Panc1 (cell line): ENCODE results near the gene WTAP. TPM values are rescaled to one million over a fixed set of nuclear protein-coding genes. Genes with fewer than 3 reads are reported as not detected.
"Not testable (repeated sequence)": the region's sequence is repeated elsewhere in the genome, so short reads cannot be mapped to it uniquely, and the experiment has no call there.

Experiments
- ATAC-seq: fragments of 200-7000 bp; cut with Tn5 transposase; 2 replicates; pipeline ENCODE4 v1.9.1; 2020; ENCODE audit warnings: mild to moderate bottlenecking, moderate library complexity
- BruUV-seq: library from RNA; stranded (reverse); fragments of 400-500 nt; replicated peaks from 2 replicates; lab custom pipeline; 2021; lab: Mats Ljungman, UMichigan
- CTCF ChIA-PET: fragments of 300-600 bp; sonication (Branson Sonifier 250); formaldehyde crosslinking; loops from one replicate; lab custom pipeline; 2022; ENCODE audit warnings: antibody characterized with exemption; lab: Charles Lee
- POLR2A ChIA-PET: fragments of 300-600 bp; sonication (Branson Sonifier 250); formaldehyde crosslinking; loops from one replicate; lab custom pipeline; 2022; ENCODE audit warnings: antibody characterized with exemption; lab: Charles Lee
- DNase-seq: peaks from one replicate; pipeline ENCODE4 v3.0.0-alpha.2; 2010; ENCODE audit warnings: low read depth, low spot score
- H3K27ac ChIP-seq: 2 replicates; pipeline ENCODE4 v1.5.1; 2011; ENCODE audit warnings: mild to moderate bottlenecking, low read length, inconsistent platforms
- H3K27me3 ChIP-seq: fragments of 200-500 bp; sonication (Bioruptor generic); 2 replicates; pipeline ENCODE4 v1.6.0; 2014; ENCODE audit warnings: low read length, inconsistent platforms; ENCODE audit not compliant: control insufficient read depth, insufficient read depth
- H3K36me3 ChIP-seq: fragments of 200-500 bp; sonication (Bioruptor generic); 2 replicates; pipeline ENCODE4 v1.5.1; 2014; ENCODE audit warnings: inconsistent platforms, mild to moderate bottlenecking, low read length, moderate library complexity; ENCODE audit not compliant: control insufficient read depth, insufficient read depth
- H3K4me1 ChIP-seq: 2 replicates; pipeline ENCODE4 v1.5.1; 2011; ENCODE audit warnings: inconsistent platforms, mild to moderate bottlenecking, low read length, moderate library complexity; ENCODE audit not compliant: control insufficient read depth, insufficient read depth
- H3K4me3 ChIP-seq, 2 experiments: 2 replicates each; pipeline ENCODE4 v1.5.1; 2011 to 2012; ENCODE audit warnings: low read depth in 2 of 2, low read length in 2 of 2, mild to moderate bottlenecking in 2 of 2, inconsistent platforms in 1 of 2, moderate library complexity in 1 of 2
- H3K9me3 ChIP-seq: fragments of 200-500 bp; sonication (Bioruptor generic); 2 replicates; pipeline ENCODE4 v1.5.1; 2014; ENCODE audit warnings: low read depth, mild to moderate bottlenecking, inconsistent platforms, low read length, moderate library complexity; ENCODE audit not compliant: control insufficient read depth, insufficient read depth
- POLR2AphosphoS5 ChIP-seq: IDR thresholded peaks from 2 replicates; pipeline ENCODE4 v1.6.1; 2012; ENCODE audit warnings: mild to moderate bottlenecking, low read depth, low read length, moderate library complexity
- SIN3A ChIP-seq: IDR thresholded peaks from 2 replicates; pipeline ENCODE4 v1.6.1; 2012; ENCODE audit warnings: low read depth, mild to moderate bottlenecking, low read length, moderate library complexity, borderline replicate concordance; ENCODE audit not compliant: insufficient read depth
- TCF7L2 ChIP-seq: IDR thresholded peaks from 2 replicates; pipeline ENCODE4 v1.6.1; 2011; ENCODE audit warnings: mild to moderate bottlenecking, low read depth, low read length, inconsistent platforms
- in situ Hi-C: cut with HindIII; loops from 2 replicates; pipeline ENCODE4 v1.10.0; 2016; ENCODE audit warnings: low sequenced_read_pairs, low pct_unique_long_range_greater_than_20kb
- intact Hi-C: fragments of 100-400 bp; cut with micrococcal nuclease; formaldehyde crosslinking; loops from one replicate; pipeline ENCODE4 v1.10.0; 2022; ENCODE audit not compliant: unreplicated experiment
- total RNA-seq: library from RNA; stranded (reverse); gene quantifications from one replicate; pipeline ENCODE4 v1.2.1, GENCODE V29; 2021; ENCODE audit not compliant: unreplicated experiment
- TF ChIP-seq, protein P1 (sequence below), 2 experiments: IDR thresholded peaks; 2 replicates each; pipeline ENCODE4 v1.6.1; 2011 to 2012; ENCODE audit warnings: low read depth in 2 of 2, control low read depth in 1 of 2, low read length in 1 of 2, mild to moderate bottlenecking in 1 of 2, moderate library complexity in 1 of 2; ENCODE audit not compliant: insufficient read depth in 1 of 2
- TF ChIP-seq, protein P2 (sequence below): fragments of 450-650 bp; IDR thresholded peaks from 2 replicates; pipeline ENCODE4 v1.5.1; 2017; ENCODE audit warnings: mild to moderate bottlenecking

The WTAP gene
- total RNA-seq, 1 experiment from 2014 or later = 112 TPM

DNA sequence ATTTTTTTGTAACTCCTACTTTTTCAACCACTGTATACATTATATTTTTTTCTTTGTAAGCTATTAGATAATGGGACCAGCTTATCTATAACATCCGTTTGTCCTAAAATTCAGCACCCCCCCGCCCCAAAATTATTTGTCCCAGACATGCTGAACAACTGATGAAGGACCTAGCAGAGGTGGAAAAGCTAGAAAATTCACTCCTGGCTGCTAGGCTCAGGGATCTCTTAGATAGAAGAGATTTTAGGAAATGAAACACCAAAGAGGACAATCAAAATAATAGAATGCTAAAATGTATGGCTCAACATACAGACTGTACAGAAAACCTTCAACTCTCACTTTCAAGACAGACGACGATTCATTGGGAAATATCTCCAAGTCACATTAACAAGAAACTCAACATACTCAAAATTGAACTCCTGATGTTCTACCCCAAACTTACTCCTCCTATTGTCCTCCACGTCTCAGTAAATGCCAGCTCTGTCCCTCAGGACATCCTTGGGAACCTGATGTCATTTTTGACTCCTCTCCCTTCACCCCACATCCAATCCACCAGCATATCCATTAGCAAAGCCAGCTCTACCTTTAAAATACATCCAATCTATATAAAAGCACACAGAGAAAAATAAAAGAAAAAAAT, 38.9 kb upstream of the WTAP start:
- DNase-seq = no peak
- no peaks in the 10 kb centered on the region for H3K9me3 ChIP-seq
- ATAC-seq = no peak
- peaks cover 6% of the 10 kb centered on the region for H3K36me3 ChIP-seq
- ChIA-PET CTCF (no interaction called here), POLR2A (no interaction called here)
- BruUV-seq = no TSS peak
- H3K4me1 ChIP-seq = peaks cover 12% of the 10 kb centered on the region; the same call in 1 of the 2 replicates
- in situ Hi-C loops = no loop called here
- no peak overlapping the region for H3K4me3 ChIP-seq
- no peak overlapping the region for H3K27ac ChIP-seq
- TF ChIP-seq SIN3A (no peak), TCF7L2 (no peak), POLR2AphosphoS5 (no peak)
- TF ChIP-seq, protein P1, sequence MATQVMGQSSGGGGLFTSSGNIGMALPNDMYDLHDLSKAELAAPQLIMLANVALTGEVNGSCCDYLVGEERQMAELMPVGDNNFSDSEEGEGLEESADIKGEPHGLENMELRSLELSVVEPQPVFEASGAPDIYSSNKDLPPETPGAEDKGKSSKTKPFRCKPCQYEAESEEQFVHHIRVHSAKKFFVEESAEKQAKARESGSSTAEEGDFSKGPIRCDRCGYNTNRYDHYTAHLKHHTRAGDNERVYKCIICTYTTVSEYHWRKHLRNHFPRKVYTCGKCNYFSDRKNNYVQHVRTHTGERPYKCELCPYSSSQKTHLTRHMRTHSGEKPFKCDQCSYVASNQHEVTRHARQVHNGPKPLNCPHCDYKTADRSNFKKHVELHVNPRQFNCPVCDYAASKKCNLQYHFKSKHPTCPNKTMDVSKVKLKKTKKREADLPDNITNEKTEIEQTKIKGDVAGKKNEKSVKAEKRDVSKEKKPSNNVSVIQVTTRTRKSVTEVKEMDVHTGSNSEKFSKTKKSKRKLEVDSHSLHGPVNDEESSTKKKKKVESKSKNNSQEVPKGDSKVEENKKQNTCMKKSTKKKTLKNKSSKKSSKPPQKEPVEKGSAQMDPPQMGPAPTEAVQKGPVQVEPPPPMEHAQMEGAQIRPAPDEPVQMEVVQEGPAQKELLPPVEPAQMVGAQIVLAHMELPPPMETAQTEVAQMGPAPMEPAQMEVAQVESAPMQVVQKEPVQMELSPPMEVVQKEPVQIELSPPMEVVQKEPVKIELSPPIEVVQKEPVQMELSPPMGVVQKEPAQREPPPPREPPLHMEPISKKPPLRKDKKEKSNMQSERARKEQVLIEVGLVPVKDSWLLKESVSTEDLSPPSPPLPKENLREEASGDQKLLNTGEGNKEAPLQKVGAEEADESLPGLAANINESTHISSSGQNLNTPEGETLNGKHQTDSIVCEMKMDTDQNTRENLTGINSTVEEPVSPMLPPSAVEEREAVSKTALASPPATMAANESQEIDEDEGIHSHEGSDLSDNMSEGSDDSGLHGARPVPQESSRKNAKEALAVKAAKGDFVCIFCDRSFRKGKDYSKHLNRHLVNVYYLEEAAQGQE (IDR thresholded peaks at IDR 0.05; ENCODE audit: insufficient read depth in 1 of 2, low read depth in 2 of 2, low read length in 1 of 2) = no peak
- TF ChIP-seq, protein P2, sequence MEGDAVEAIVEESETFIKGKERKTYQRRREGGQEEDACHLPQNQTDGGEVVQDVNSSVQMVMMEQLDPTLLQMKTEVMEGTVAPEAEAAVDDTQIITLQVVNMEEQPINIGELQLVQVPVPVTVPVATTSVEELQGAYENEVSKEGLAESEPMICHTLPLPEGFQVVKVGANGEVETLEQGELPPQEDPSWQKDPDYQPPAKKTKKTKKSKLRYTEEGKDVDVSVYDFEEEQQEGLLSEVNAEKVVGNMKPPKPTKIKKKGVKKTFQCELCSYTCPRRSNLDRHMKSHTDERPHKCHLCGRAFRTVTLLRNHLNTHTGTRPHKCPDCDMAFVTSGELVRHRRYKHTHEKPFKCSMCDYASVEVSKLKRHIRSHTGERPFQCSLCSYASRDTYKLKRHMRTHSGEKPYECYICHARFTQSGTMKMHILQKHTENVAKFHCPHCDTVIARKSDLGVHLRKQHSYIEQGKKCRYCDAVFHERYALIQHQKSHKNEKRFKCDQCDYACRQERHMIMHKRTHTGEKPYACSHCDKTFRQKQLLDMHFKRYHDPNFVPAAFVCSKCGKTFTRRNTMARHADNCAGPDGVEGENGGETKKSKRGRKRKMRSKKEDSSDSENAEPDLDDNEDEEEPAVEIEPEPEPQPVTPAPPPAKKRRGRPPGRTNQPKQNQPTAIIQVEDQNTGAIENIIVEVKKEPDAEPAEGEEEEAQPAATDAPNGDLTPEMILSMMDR = no peak
- intact Hi-C loops = no loop called here
- no peaks in the 10 kb centered on the region for H3K27me3 ChIP-seq

DNA sequence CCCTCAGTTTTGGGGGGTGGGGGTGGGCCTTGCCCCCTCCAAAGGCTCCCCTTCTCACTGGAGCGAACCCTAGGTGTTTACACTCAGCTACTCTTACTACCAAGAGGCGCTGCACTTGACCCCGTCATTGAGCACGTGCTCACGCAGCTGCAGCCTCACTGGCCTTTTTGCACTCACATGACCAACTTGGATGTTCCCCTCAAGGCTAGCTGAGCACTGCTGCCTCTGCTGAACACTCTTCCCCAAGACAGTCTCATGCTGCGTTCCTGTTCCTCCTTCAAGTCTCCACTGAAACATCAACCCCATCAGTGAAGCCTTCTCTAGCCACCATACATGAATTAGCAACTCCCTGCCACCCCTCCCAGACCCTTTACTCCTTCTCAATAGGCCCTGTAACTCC, 38.3 kb upstream of the WTAP start:
- Histone ChIP-seq H3K4me3 (no peak overlapping the region), H3K4me1 (peaks cover 16% of the 10 kb centered on the region), H3K27ac (no peak overlapping the region), H3K9me3 (no peaks in the 10 kb centered on the region), H3K27me3 (no peaks in the 10 kb centered on the region), H3K36me3 (peaks cover 6% of the 10 kb centered on the region)
- no peak for TF ChIP-seq POLR2AphosphoS5
- TF ChIP-seq, protein P2 = no peak
- no peak for TF ChIP-seq TCF7L2
- no peak for TF ChIP-seq SIN3A
- TF ChIP-seq, protein P1 (IDR thresholded peaks at IDR 0.05; ENCODE audit: insufficient read depth in 1 of 2, low read depth in 2 of 2, low read length in 1 of 2) = no peak
- ChIA-PET POLR2A (interaction anchor here (0.7 kb wide), 1 partner anchor 406 kb away, joined by 4 read pairs; no protein-coding TSS in a partner anchor), CTCF (interaction anchor here (0.7 kb wide), 1 partner anchor 68 kb away, joined by 3 read pairs; no protein-coding TSS in a partner anchor)
- BruUV-seq = no TSS peak
- DNase-seq (no peak), ATAC-seq (no peak)
- intact Hi-C loops (no loop called here), in situ Hi-C loops (no loop called here)

DNA sequence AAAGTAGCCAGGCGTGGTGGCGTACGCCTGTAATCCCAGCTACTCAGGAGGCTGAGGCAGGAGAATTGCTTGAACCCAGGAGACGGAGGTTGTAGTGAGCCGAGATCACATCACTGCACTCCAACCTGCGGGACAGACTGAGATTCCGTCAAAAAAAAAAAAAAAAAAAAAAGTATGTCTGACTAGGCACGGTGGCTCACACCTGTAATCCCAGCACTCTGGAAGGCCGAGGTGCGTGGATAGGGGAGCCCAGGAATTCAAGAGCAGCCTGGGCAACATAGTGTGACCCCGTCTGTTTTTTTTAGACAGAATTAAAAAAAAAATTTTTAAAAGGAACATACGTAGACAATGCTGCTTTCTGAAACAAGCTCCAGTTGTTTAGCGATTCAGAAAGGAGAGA, 37.2 kb upstream of the WTAP start:
- H3K4me3 ChIP-seq, in situ Hi-C loops, ATAC-seq, H3K27me3 ChIP-seq, H3K27ac ChIP-seq, DNase-seq, POLR2A ChIA-PET, BruUV-seq, CTCF ChIA-PET, H3K9me3 ChIP-seq, H3K36me3 ChIP-seq: not testable (repeated sequence)
- intact Hi-C loops = loop anchor here (5.0 kb wide), 2 partner anchors 37 to 97 kb away; partner anchors contain the start of genes TCP1 and WTAP
- H3K4me1 ChIP-seq = peaks cover 21% of the 10 kb centered on the region
